Endodermal cell (in vitro differentiated cells): ENCODE results near the gene DYNC1I2. TPM values are rescaled to one million over a fixed set of nuclear protein-coding genes. Genes with fewer than 3 reads are reported as not detected.

ENCODE experiments used
- DNase-seq: peaks from one replicate; pipeline ENCODE4 v3.0.0-alpha.2; 2017
- H3K27ac ChIP-seq: 2 replicates; pipeline ENCODE4 v1.5.1; 2013; ENCODE audit warnings: mild to moderate bottlenecking, low read depth, low read length, moderate library complexity
- H3K27me3 ChIP-seq: 2 replicates; pipeline ENCODE4 v1.6.1; 2013; ENCODE audit warnings: mild to moderate bottlenecking, low read length, moderate library complexity; ENCODE audit not compliant: insufficient read depth, control insufficient read depth, poor library complexity, severe bottlenecking
- H3K36me3 ChIP-seq: 2 replicates; pipeline ENCODE4 v1.7.0; 2013; ENCODE audit warnings: mild to moderate bottlenecking, low read length, moderate library complexity; ENCODE audit not compliant: control insufficient read depth, insufficient read depth
- H3K4me1 ChIP-seq: one replicate; pipeline ENCODE4 v1.7.0; 2013; ENCODE audit warnings: low read length; ENCODE audit not compliant: control insufficient read depth, insufficient read depth
- H3K4me3 ChIP-seq: 2 replicates; pipeline ENCODE4 v1.5.1; 2013; ENCODE audit warnings: mild to moderate bottlenecking, low read length, moderate library complexity
- H3K9ac ChIP-seq: 2 replicates; pipeline ENCODE4 v1.6.1; 2013; ENCODE audit warnings: mild to moderate bottlenecking, low read length, moderate library complexity; ENCODE audit not compliant: poor library complexity, severe bottlenecking; ENCODE audit errors: extremely low read depth
- H3K9me3 ChIP-seq: 2 replicates; pipeline ENCODE4 v1.6.1; 2013; ENCODE audit warnings: mild to moderate bottlenecking, low read length, moderate library complexity; ENCODE audit not compliant: control insufficient read depth
- H3K27ac Mint-ChIP-seq: 2 replicates; pipeline ENCODE4 v1.8.0; 2020; ENCODE audit warnings: mixed read lengths
- H3K27me3 Mint-ChIP-seq: 2 replicates; pipeline ENCODE4 v1.8.0; 2021; ENCODE audit warnings: mild to moderate bottlenecking, mixed read lengths; ENCODE audit not compliant: insufficient read depth
- H3K36me3 Mint-ChIP-seq: 2 replicates; pipeline ENCODE4 v1.8.0; 2020; ENCODE audit warnings: low read depth, mixed read lengths
- H3K4me1 Mint-ChIP-seq: 2 replicates; pipeline ENCODE4 v1.8.0; 2020; ENCODE audit warnings: mixed read lengths
- H3K4me3 Mint-ChIP-seq: 2 replicates; pipeline ENCODE4 v1.8.0; 2020; ENCODE audit warnings: mild to moderate bottlenecking, moderate library complexity, mixed read lengths
- H3K9me3 Mint-ChIP-seq: 2 replicates; pipeline ENCODE4 v1.8.0; 2020; ENCODE audit warnings: mild to moderate bottlenecking, mixed read lengths
- CTCF ChIP-seq: fragments of 200-600 bp; sonication (generic); conservative IDR thresholded peaks from 2 replicates; pipeline ENCODE4 v1.5.0; 2021; ENCODE audit warnings: antibody characterized with exemption, mild to moderate bottlenecking
- WGBS, 2 experiments: methylation state at CpG; one replicate each; pipeline versions ENCODE4 v1.1.5 to v1.1.7; 2013; ENCODE audit warnings: missing lambda C conversion rate in 2 of 2, mixed read lengths in 1 of 2; ENCODE audit not compliant: insufficient coverage in 1 of 2, insufficient read length in 1 of 2; 5-methylcytosine and 5-hydroxymethylcytosine counted together
- total RNA-seq, 2 donors: library from RNA; stranded (reverse); fragmentation: NEBNext Ultra II Directional in 1 of 2; extraction: Animal tissue kit (Norgen Biotek cat#: 25700) in 1 of 2; gene quantifications; 2 replicates in 1 of 2; 3 replicates in 1 of 2; pipeline ENCODE4 v1.2.1, GENCODE V29; 2021

Gene DYNC1I2
- total RNA-seq, 2 donors from 2014 or later, result 98.5 to 99.4 TPM

- H3K27ac ChIP-seq, result no peak overlapping the region
Measured at GRCh38 chr2:171791361-171791760, 104.1 kb downstream of the DYNC1I2 start.

GRCh38 chr2:171792157-171792556 lies 104.9 kb downstream of the DYNC1I2 start:
- no peaks in the 10 kb centered on the region for H3K36me3 ChIP-seq
- H3K27ac ChIP-seq, result no peak overlapping the region
- WGBS, 2 experiments, result 93 to 94% methylated on average over 2 to 3 of the region's 3 CpGs
- H3K4me3 ChIP-seq, result no peak overlapping the region
- no peaks in the 10 kb centered on the region for H3K27me3 ChIP-seq
- no peaks in the 10 kb centered on the region for H3K9me3 ChIP-seq
- H3K9ac ChIP-seq, result no peak overlapping the region
- no peak overlapping the region for H3K4me3 Mint-ChIP-seq
- no peak overlapping the region for H3K27ac Mint-ChIP-seq
- H3K4me1 Mint-ChIP-seq, result peaks cover 54% of the 10 kb centered on the region
- DNase-seq, result no peak
- peaks cover 20% of the 10 kb centered on the region for H3K4me1 ChIP-seq
- H3K9me3 Mint-ChIP-seq, result no peaks in the 10 kb centered on the region
- no peak for TF ChIP-seq CTCF
- H3K36me3 Mint-ChIP-seq, result no peaks in the 10 kb centered on the region
- no peaks in the 10 kb centered on the region for H3K27me3 Mint-ChIP-seq

More at GRCh38 chr2:171791361-171791760, 104.1 kb downstream of the DYNC1I2 start:
- no peak overlapping the region for H3K4me3 Mint-ChIP-seq
- no peaks in the 10 kb centered on the region for H3K36me3 Mint-ChIP-seq
- no peak overlapping the region for H3K27ac Mint-ChIP-seq
- no peak for TF ChIP-seq CTCF
- Histone ChIP-seq H3K9ac (no peak overlapping the region), H3K36me3 (no peaks in the 10 kb centered on the region), H3K4me1 (peaks cover 20% of the 10 kb centered on the region), H3K27me3 (no peaks in the 10 kb centered on the region), H3K9me3 (no peaks in the 10 kb centered on the region), H3K4me3 (no peak overlapping the region)
- WGBS, 2 experiments, result 90 to 97% methylated on average over 4 of the region's 4 CpGs
- H3K9me3 Mint-ChIP-seq, result no peaks in the 10 kb centered on the region
- H3K4me1 Mint-ChIP-seq, result peaks cover 54% of the 10 kb centered on the region
- no peaks in the 10 kb centered on the region for H3K27me3 Mint-ChIP-seq
- no peak for DNase-seq

DNA sequence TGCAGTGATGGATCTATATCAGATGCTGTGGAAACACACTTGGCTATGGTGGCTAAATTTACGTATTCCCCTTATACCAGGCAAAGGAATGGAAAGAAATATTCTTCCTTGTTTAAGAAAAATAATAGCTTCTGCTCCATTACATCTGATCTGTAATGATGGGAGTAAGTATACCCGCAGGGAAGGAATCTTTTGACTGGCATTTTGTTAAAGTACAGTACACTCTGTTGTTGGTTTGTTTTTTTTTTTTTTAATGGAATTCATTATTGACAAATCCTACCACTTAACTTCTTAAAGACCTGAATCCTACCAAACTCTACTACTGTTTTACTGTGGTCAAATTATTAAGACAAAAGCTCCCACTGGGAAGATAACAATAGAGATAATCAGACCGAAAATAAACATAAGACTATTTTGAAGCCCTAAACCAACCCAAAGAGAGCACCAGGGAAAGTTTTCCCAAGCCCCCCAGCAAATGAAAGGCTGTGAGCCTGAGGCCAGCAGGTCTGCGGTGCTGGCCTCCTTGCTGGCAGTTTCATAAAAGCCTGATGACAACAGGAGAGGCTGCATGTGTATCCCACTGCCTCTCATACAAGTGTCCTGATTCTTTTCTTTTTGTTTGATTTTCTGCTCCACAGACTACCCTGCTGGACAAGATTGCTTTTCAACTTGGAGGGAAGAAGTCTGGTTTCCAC lies 105.8 kb downstream of the DYNC1I2 start:
- no peak for DNase-seq
- Mint-ChIP-seq H3K9me3 (no peaks in the 10 kb centered on the region), H3K36me3 (no peaks in the 10 kb centered on the region), H3K4me1 (peaks cover 46% of the 10 kb centered on the region), H3K27me3 (no peaks in the 10 kb centered on the region), H3K4me3 (no peak overlapping the region), H3K27ac (peak overlapping the region; percentile 18)
- Histone ChIP-seq H3K9me3 (no peaks in the 10 kb centered on the region), H3K27me3 (no peaks in the 10 kb centered on the region), H3K27ac (peak overlapping the region; percentile 65), H3K36me3 (no peaks in the 10 kb centered on the region), H3K4me3 (no peak overlapping the region), H3K4me1 (peaks cover 20% of the 10 kb centered on the region), H3K9ac (no peak overlapping the region)
- 47 to 50% methylated on average over 1 to 4 of the region's 4 CpGs for WGBS, 2 experiments
- no peak for TF ChIP-seq CTCF
